IPS-15b (cell line): ENCODE measurements around the gene AIM2.

ENCODE experiments used
- H3K27me3 ChIP-seq: one replicate; pipeline ENCODE4 v1.6.1; 2013; ENCODE audit warnings: low read length; ENCODE audit not compliant: control insufficient read depth, insufficient read depth
- H3K36me3 ChIP-seq: one replicate; pipeline ENCODE4 v1.6.1; 2013; ENCODE audit warnings: low read length; ENCODE audit not compliant: control insufficient read depth, insufficient read depth
- H3K4me1 ChIP-seq: one replicate; pipeline ENCODE4 v1.6.1; 2013; ENCODE audit warnings: mild to moderate bottlenecking, low read length; ENCODE audit not compliant: control insufficient read depth, insufficient read depth
- H3K4me3 ChIP-seq: one replicate; pipeline ENCODE4 v1.5.1; 2013; ENCODE audit warnings: low read depth, low read length
- H3K9ac ChIP-seq: one replicate; pipeline ENCODE4 v1.6.1; 2013; ENCODE audit warnings: low read depth, mild to moderate bottlenecking, low read length
- H3K9me3 ChIP-seq: one replicate; pipeline ENCODE4 v1.6.1; 2013; ENCODE audit warnings: mild to moderate bottlenecking, low read length; ENCODE audit not compliant: control insufficient read depth, insufficient read depth

Gene AIM2

GRCh38 chr1:159091180-159091560, 14.6 kb upstream of the AIM2 start:
- Histone ChIP-seq H3K9ac (no peak overlapping the region), H3K36me3 (no peaks in the 10 kb centered on the region), H3K9me3 (no peaks in the 10 kb centered on the region), H3K27me3 (no peaks in the 10 kb centered on the region), H3K4me3 (no peak overlapping the region), H3K4me1 (no peaks in the 10 kb centered on the region)

GRCh38 chr1:159090286-159091179, 14.0 kb upstream of the AIM2 start:
- H3K9ac ChIP-seq = no peak overlapping the region
- H3K4me1 ChIP-seq = no peaks in the 10 kb centered on the region
- H3K9me3 ChIP-seq = no peaks in the 10 kb centered on the region

GRCh38 chr1:159089184-159089791, 12.7 kb upstream of the AIM2 start:
- no peaks in the 10 kb centered on the region for H3K9me3 ChIP-seq
- H3K4me1 ChIP-seq = no peaks in the 10 kb centered on the region
- H3K36me3 ChIP-seq = no peaks in the 10 kb centered on the region
- no peaks in the 10 kb centered on the region for H3K27me3 ChIP-seq
- no peak overlapping the region for H3K9ac ChIP-seq
- H3K4me3 ChIP-seq = no peak overlapping the region

More at GRCh38 chr1:159090286-159091179, 14.0 kb upstream of the AIM2 start:
- H3K4me3 ChIP-seq = no peak overlapping the region
- no peaks in the 10 kb centered on the region for H3K36me3 ChIP-seq
- H3K27me3 ChIP-seq = no peaks in the 10 kb centered on the region

GRCh38 chr1:159088546-159089183, 12.1 kb upstream of the AIM2 start:
- H3K4me1 ChIP-seq = no peaks in the 10 kb centered on the region
- H3K36me3 ChIP-seq = no peaks in the 10 kb centered on the region
- H3K9me3 ChIP-seq = no peaks in the 10 kb centered on the region
- H3K27me3 ChIP-seq = no peaks in the 10 kb centered on the region
- no peak overlapping the region for H3K9ac ChIP-seq
- no peak overlapping the region for H3K4me3 ChIP-seq

- no peak overlapping the region for H3K4me3 ChIP-seq
- H3K9ac ChIP-seq = no peak overlapping the region
- H3K36me3 ChIP-seq = no peaks in the 10 kb centered on the region
- H3K27me3 ChIP-seq = no peaks in the 10 kb centered on the region
- H3K9me3 ChIP-seq = no peaks in the 10 kb centered on the region
- no peaks in the 10 kb centered on the region for H3K4me1 ChIP-seq
These were observed 11.5 kb upstream of the AIM2 start for GRCh38 chr1:159088050-159088449.

- Histone ChIP-seq H3K9me3 (no peaks in the 10 kb centered on the region), H3K9ac (no peak overlapping the region), H3K4me1 (no peaks in the 10 kb centered on the region), H3K4me3 (no peak overlapping the region), H3K36me3 (no peaks in the 10 kb centered on the region), H3K27me3 (no peaks in the 10 kb centered on the region)
These were observed 8.3 kb upstream of the AIM2 start for GRCh38 chr1:159084867-159085266.

GRCh38 chr1:159084152-159084551, 7.6 kb upstream of the AIM2 start:
- no peaks in the 10 kb centered on the region for H3K9me3 ChIP-seq
- H3K27me3 ChIP-seq = no peaks in the 10 kb centered on the region
- no peak overlapping the region for H3K4me3 ChIP-seq
- no peak overlapping the region for H3K9ac ChIP-seq
- H3K4me1 ChIP-seq = no peaks in the 10 kb centered on the region
- no peaks in the 10 kb centered on the region for H3K36me3 ChIP-seq

GRCh38 chr1:159083013-159083412, 6.4 kb upstream of the AIM2 start:
- no peaks in the 10 kb centered on the region for H3K27me3 ChIP-seq
- no peak overlapping the region for H3K9ac ChIP-seq
- no peaks in the 10 kb centered on the region for H3K9me3 ChIP-seq
- no peak overlapping the region for H3K4me3 ChIP-seq
- no peaks in the 10 kb centered on the region for H3K4me1 ChIP-seq
- no peaks in the 10 kb centered on the region for H3K36me3 ChIP-seq

- Histone ChIP-seq H3K4me3 (no peak overlapping the region), H3K9ac (no peak overlapping the region), H3K4me1 (no peaks in the 10 kb centered on the region), H3K36me3 (no peaks in the 10 kb centered on the region), H3K9me3 (no peaks in the 10 kb centered on the region), H3K27me3 (no peaks in the 10 kb centered on the region)
These were observed 5.1 kb upstream of the AIM2 start for GRCh38 chr1:159081626-159082025.

- no peaks in the 10 kb centered on the region for H3K36me3 ChIP-seq
- no peaks in the 10 kb centered on the region for H3K9me3 ChIP-seq
- no peaks in the 10 kb centered on the region for H3K4me1 ChIP-seq
- H3K4me3 ChIP-seq = no peak overlapping the region
- no peak overlapping the region for H3K9ac ChIP-seq
- no peaks in the 10 kb centered on the region for H3K27me3 ChIP-seq
These were observed 3.0 kb upstream of the AIM2 start for GRCh38 chr1:159079525-159079924.

GRCh38 chr1:159077120-159077961, 775 bp upstream of the AIM2 start:
- no peak overlapping the region for H3K4me3 ChIP-seq
- no peaks in the 10 kb centered on the region for H3K36me3 ChIP-seq
- no peaks in the 10 kb centered on the region for H3K4me1 ChIP-seq
- H3K9me3 ChIP-seq = no peaks in the 10 kb centered on the region
- no peak overlapping the region for H3K9ac ChIP-seq
- no peaks in the 10 kb centered on the region for H3K27me3 ChIP-seq
